Keratinocyte (primary cell): ENCODE data around the gene FRMD4B. TPM values are rescaled to one million over a fixed set of nuclear protein-coding genes. Genes with fewer than 3 reads are reported as not detected.

Experiments used
- DNase-seq: peaks from one replicate; pipeline ENCODE4 v3.0.0-alpha.2; 2011; ENCODE audit warnings: low read depth, missing footprints, low spot score
- FAIRE-seq: peaks from 2 replicates; lab custom pipeline; 2011; peaks lifted over from hg19 to GRCh38; lab: Jason Lieb, UNC
- H2AFZ ChIP-seq: 2 replicates; pipeline ENCODE4 v1.6.0; 2012; ENCODE audit warnings: low read length, control low read depth, inconsistent platforms; ENCODE audit not compliant: control insufficient read depth
- H3K27ac ChIP-seq: 2 replicates; pipeline ENCODE4 v1.5.1; 2011; ENCODE audit warnings: low read length; ENCODE audit not compliant: control insufficient read depth, insufficient read depth
- H3K27me3 ChIP-seq: 3 replicates; pipeline ENCODE4 v1.6.0; 2011; ENCODE audit warnings: low read length; ENCODE audit not compliant: control insufficient read depth, insufficient read depth; ENCODE audit errors: extremely low read depth
- H3K36me3 ChIP-seq, 2 experiments: 2 replicates in 1 of 2; 3 replicates in 1 of 2; pipeline ENCODE4 v1.5.1; 2011; ENCODE audit warnings: low read length in 2 of 2, mild to moderate bottlenecking in 1 of 2; ENCODE audit not compliant: control insufficient read depth in 2 of 2, insufficient read depth in 2 of 2; ENCODE audit errors: extremely low read depth in 1 of 2
- H3K4me1 ChIP-seq: 3 replicates; pipeline ENCODE4 v1.5.1; 2011; ENCODE audit warnings: low read length; ENCODE audit not compliant: control insufficient read depth, insufficient read depth; ENCODE audit errors: extremely low read depth
- H3K4me2 ChIP-seq: 3 replicates; pipeline ENCODE4 v1.6.0; 2011; ENCODE audit warnings: low read depth, low read length; ENCODE audit not compliant: control insufficient read depth, insufficient read depth; ENCODE audit errors: extremely low read depth
- H3K4me3 ChIP-seq, 3 experiments: fragments of 200-600 bp in 1 of 3; sonication (generic) in 1 of 3; 2 replicates in 2 of 3; 3 replicates in 1 of 3; pipeline ENCODE4 v1.5.1; 2011 to 2016; ENCODE audit warnings: low read length in 3 of 3, mild to moderate bottlenecking in 3 of 3, control low read depth in 2 of 3, inconsistent platforms in 1 of 3, low read depth in 1 of 3, mixed read lengths in 1 of 3, mixed run types in 1 of 3, moderate library complexity in 1 of 3; ENCODE audit not compliant: control insufficient read depth in 2 of 3, insufficient read depth in 2 of 3; ENCODE audit errors: extremely low read depth in 1 of 3
- H3K79me2 ChIP-seq: 2 replicates; pipeline ENCODE4 v1.6.0; 2012; ENCODE audit warnings: low read length; ENCODE audit not compliant: control insufficient read depth, insufficient read depth
- H3K9ac ChIP-seq: 3 replicates; pipeline ENCODE4 v1.6.0; 2011; ENCODE audit warnings: low read length; ENCODE audit not compliant: control insufficient read depth, insufficient read depth; ENCODE audit errors: extremely low read depth
- H3K9me1 ChIP-seq: 3 replicates; pipeline ENCODE4 v1.6.0; 2011; ENCODE audit warnings: low read length; ENCODE audit not compliant: control insufficient read depth, insufficient read depth; ENCODE audit errors: extremely low read depth
- H3K9me3 ChIP-seq: 2 replicates; pipeline ENCODE4 v1.5.1; 2012; ENCODE audit warnings: low read depth, low read length; ENCODE audit not compliant: control insufficient read depth
- H4K20me1 ChIP-seq: 3 replicates; pipeline ENCODE4 v1.6.0; 2011; ENCODE audit warnings: low read length; ENCODE audit not compliant: control insufficient read depth, insufficient read depth; ENCODE audit errors: extremely low read depth
- CTCF ChIP-seq, 3 experiments: IDR thresholded peaks in 1 of 3; conservative IDR thresholded peaks in 1 of 3; optimal IDR thresholded peaks in 1 of 3; 2 replicates in 2 of 3; 3 replicates in 1 of 3; pipeline versions ENCODE3 to v1.5.1; 2011; ENCODE audit warnings: low read length in 3 of 3, mild to moderate bottlenecking in 3 of 3, moderate library complexity in 2 of 3, control low read depth in 1 of 3, inconsistent platforms in 1 of 3; ENCODE audit not compliant: insufficient read depth in 2 of 3; ENCODE audit errors: extremely low read depth in 1 of 3
- EZH2 ChIP-seq: IDR thresholded peaks from one replicate; pipeline ENCODE4 v1.6.1; 2012; ENCODE audit warnings: inconsistent platforms, mild to moderate bottlenecking, low read length, moderate library complexity
- dilution Hi-C: fragments of 300-500 bp; cut with MboI; formaldehyde crosslinking; loops from one replicate; pipeline ENCODE4 v1.7.0; 2020; ENCODE audit warnings: low sequenced_read_pairs; ENCODE audit not compliant: extremely low pct_ligation_motif_present
- polyA plus RNA-seq, 5 experiments: library from polyadenylated mRNA; depleted of rRNA in 3 of 5; stranded (reverse) in 3 of 5; stranded (forward) in 1 of 5; unstranded in 1 of 5; fragments of >200 nt; gene quantifications; 1 replicate in 1 of 5; 2 replicates in 3 of 5; 3 replicates in 1 of 5; pipeline versions ENCODE4 v1.2.1 to v1.2.3, GENCODE V29; 2011 to 2012; ENCODE audit warnings: missing spikeins in 2 of 5, low read depth in 1 of 5, low replicate concordance in 1 of 5

Gene FRMD4B
- polyA plus RNA-seq, 1 donor (not counting 4 experiments of a cell fraction or from before 2014, with no cell fraction given) = 48.3 TPM

GRCh38 chr3:69353088-69353478, 32.8 kb downstream of the FRMD4B start:
- FAIRE-seq = peak; percentile 49
- Histone ChIP-seq H3K9me1 (no peaks in the 10 kb centered on the region), H3K36me3 (no peaks in the 10 kb centered on the region), H3K9ac (no peak overlapping the region), H3K9me3 (no peaks in the 10 kb centered on the region), H2AFZ (no peak overlapping the region), H3K27ac (no peak overlapping the region), H3K79me2 (peaks cover 46% of the 10 kb centered on the region), H3K4me1 (peaks cover 20% of the 10 kb centered on the region), H3K27me3 (no peaks in the 10 kb centered on the region), H4K20me1 (no peaks in the 10 kb centered on the region), H3K4me2 (no peak overlapping the region), H3K4me3 (no peak overlapping the region)
- DNase-seq = no peak
- dilution Hi-C loops = no loop called here
- no peak for TF ChIP-seq CTCF (optimal IDR thresholded peaks at IDR 0.05 in 1 of 3, IDR thresholded peaks at IDR 0.05 in 1 of 3, conservative IDR thresholded peaks at IDR 0.05 in 1 of 3; ENCODE audit: extremely low read depth in 1 of 3, insufficient read depth in 2 of 3, low read length in 3 of 3)
- no peak for TF ChIP-seq EZH2

- no peak overlapping the region for H2AFZ ChIP-seq
- H3K36me3 ChIP-seq = no peaks in the 10 kb centered on the region
- no peak overlapping the region for H3K9ac ChIP-seq
- no peak for FAIRE-seq
- peaks cover 17% of the 10 kb centered on the region for H3K4me1 ChIP-seq
- dilution Hi-C loops = no loop called here
- H3K79me2 ChIP-seq = peaks cover 46% of the 10 kb centered on the region
- H3K27ac ChIP-seq = no peak overlapping the region
- H3K27me3 ChIP-seq = no peaks in the 10 kb centered on the region
- no peaks in the 10 kb centered on the region for H4K20me1 ChIP-seq
- no peak for DNase-seq
- H3K9me3 ChIP-seq = no peaks in the 10 kb centered on the region
- no peak for TF ChIP-seq CTCF (optimal IDR thresholded peaks at IDR 0.05 in 1 of 3, IDR thresholded peaks at IDR 0.05 in 1 of 3, conservative IDR thresholded peaks at IDR 0.05 in 1 of 3; ENCODE audit: extremely low read depth in 1 of 3, insufficient read depth in 2 of 3, low read length in 3 of 3)
- TF ChIP-seq EZH2 = no peak
- H3K9me1 ChIP-seq = no peaks in the 10 kb centered on the region
- H3K4me3 ChIP-seq = no peak overlapping the region
- H3K4me2 ChIP-seq = no peak overlapping the region
These were observed 33.4 kb downstream of the FRMD4B start for GRCh38 chr3:69352305-69353087.
